ENCODE measurements around the gene HAGH.
A peak's percentile ranks its signal among the peaks of the same experiment; 100 is the strongest.

The HAGH gene

GRCh38 chr16:1772362-1772907 lies 54.2 kb downstream of the HAGH start, which contains the start of gene EME2 (continued):
- no peak for TF ChIP-seq ELK4 (IDR thresholded peaks at IDR 0.05; ENCODE audit: borderline replicate concordance, low read depth, low read length)
- TF ChIP-seq ZBTB17 (tag by site-specific recombination; IDR thresholded peaks at IDR 0.05): peak; percentile 80
- TF ChIP-seq ZNF121 (tag by site-specific recombination; IDR thresholded peaks at IDR 0.05): no peak
- TF ChIP-seq BCL11A (tag by site-specific recombination; IDR thresholded peaks at IDR 0.05; ENCODE audit: low read depth): no peak
- TF ChIP-seq, protein P1, sequence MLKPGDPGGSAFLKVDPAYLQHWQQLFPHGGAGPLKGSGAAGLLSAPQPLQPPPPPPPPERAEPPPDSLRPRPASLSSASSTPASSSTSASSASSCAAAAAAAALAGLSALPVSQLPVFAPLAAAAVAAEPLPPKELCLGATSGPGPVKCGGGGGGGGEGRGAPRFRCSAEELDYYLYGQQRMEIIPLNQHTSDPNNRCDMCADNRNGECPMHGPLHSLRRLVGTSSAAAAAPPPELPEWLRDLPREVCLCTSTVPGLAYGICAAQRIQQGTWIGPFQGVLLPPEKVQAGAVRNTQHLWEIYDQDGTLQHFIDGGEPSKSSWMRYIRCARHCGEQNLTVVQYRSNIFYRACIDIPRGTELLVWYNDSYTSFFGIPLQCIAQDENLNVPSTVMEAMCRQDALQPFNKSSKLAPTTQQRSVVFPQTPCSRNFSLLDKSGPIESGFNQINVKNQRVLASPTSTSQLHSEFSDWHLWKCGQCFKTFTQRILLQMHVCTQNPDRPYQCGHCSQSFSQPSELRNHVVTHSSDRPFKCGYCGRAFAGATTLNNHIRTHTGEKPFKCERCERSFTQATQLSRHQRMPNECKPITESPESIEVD (tag by site-specific recombination; IDR thresholded peaks at IDR 0.05): no peak
- TF ChIP-seq ZNF223 (tag by site-specific recombination; IDR thresholded peaks at IDR 0.05): no peak
- no peak for TF ChIP-seq KLF10 (tag by site-specific recombination; IDR thresholded peaks at IDR 0.05)
- TF ChIP-seq ZNF416 (tag by site-specific recombination; IDR thresholded peaks at IDR 0.05): no peak
- TF ChIP-seq YY1 (tag by site-specific recombination; IDR thresholded peaks at IDR 0.05): no peak
- 0 out of 2 replicates have a peak, but pooled peaks have one; percentile 9 for TF ChIP-seq ZNF76 (tag by site-specific recombination; IDR thresholded peaks at IDR 0.05; ENCODE audit: borderline replicate concordance, low read depth)
- TF ChIP-seq ZNF335 (tag by site-specific recombination; conservative IDR thresholded peaks at IDR 0.05): peak; percentile 57
- no peak for TF ChIP-seq GFI1B (tag by site-specific recombination; IDR thresholded peaks at IDR 0.05)
- TF ChIP-seq ZNF610 (tag by site-specific recombination; IDR thresholded peaks at IDR 0.05; ENCODE audit: borderline replicate concordance): no peak
- peak; percentile 40; the same call in 1 of the 2 replicates for TF ChIP-seq ZNF10 (tag by site-specific recombination; IDR thresholded peaks at IDR 0.05)
- TF ChIP-seq BCL6B (tag by site-specific recombination; IDR thresholded peaks at IDR 0.05): no peak
- peak; percentile 33; the same call in 1 of the 2 replicates for TF ChIP-seq SP3 (tag by site-specific recombination; IDR thresholded peaks at IDR 0.05)
- no peak for TF ChIP-seq ZNF155 (tag by site-specific recombination; IDR thresholded peaks at IDR 0.05)
- 0 out of 2 replicates have a peak, but pooled peaks have one; percentile 18 for TF ChIP-seq EGR2 (tag by site-specific recombination; IDR thresholded peaks at IDR 0.05; ENCODE audit: low read depth)
- no peak for TF ChIP-seq ZNF677 (tag by site-specific recombination; IDR thresholded peaks at IDR 0.05)
- TF ChIP-seq KLF1 (tag by site-specific recombination; IDR thresholded peaks at IDR 0.05): no peak
- 0 out of 2 replicates have a peak, but pooled peaks have one; percentile 25 for TF ChIP-seq ZNF777 (tag by site-specific recombination; IDR thresholded peaks at IDR 0.05; ENCODE audit: borderline replicate concordance)
- TF ChIP-seq ZNF561 (tag by site-specific recombination; IDR thresholded peaks at IDR 0.05; ENCODE audit: borderline replicate concordance): no peak
- peak; percentile 69 for TF ChIP-seq SP2 (tag by site-specific recombination; IDR thresholded peaks at IDR 0.05)

DNA sequence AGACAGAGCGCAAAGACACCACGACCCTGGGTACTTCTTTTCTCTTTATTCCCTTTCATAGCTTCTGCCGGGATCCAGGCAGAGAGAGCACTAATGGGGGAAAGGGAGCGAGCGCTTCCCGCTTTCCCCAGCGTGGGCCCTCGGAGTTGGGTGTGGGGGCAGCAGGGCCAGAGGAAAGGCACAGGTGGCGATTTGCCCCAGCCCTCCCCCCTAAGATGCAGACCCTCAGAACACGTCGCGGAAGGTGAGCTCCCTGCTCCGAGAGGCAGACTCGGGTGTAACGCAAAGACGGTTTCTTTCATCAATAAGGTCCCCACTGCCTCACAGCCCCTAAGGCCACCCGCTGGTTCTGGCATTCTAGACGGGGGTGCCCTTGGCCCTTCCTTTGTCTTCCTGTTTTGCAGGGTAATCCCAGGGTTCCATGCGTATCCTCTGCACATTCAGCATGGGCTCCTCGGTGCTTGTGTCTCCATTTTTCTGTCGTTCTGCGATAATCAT lies 54.7 kb downstream of the HAGH start:
- Histone ChIP-seq H3K9me3 (ENCODE audit: control insufficient read depth, insufficient read depth, low read depth, low read length) (no peaks in the 10 kb centered on the region), H3K4me1 (ENCODE audit: control insufficient read depth, insufficient read depth, low read length) (peaks cover 9% of the 10 kb centered on the region), H3K27ac (ENCODE audit: extremely low read depth, low read depth, low read length) (peak overlapping the region; percentile 94), H3K36me3 (ENCODE audit: control insufficient read depth in 2 of 2, insufficient read depth in 1 of 2, low read length in 2 of 2) (peaks cover 0 to 77% of the 10 kb centered on the region in 2 experiments; a peak in 1 of 3 replicates), H3K4me3 (ENCODE audit: low read depth, low read length) (peak overlapping the region; percentile 95)
- CTCF ChIA-PET: interaction anchor here (0.6 kb wide), 2 partner anchors 122 to 504 kb away, joined by 3 read pairs; no protein-coding TSS in a partner anchor
- POLR2A ChIA-PET: interaction anchor here (0.7 to 6.0 kb wide), 8 partner anchors 9 to 160 kb away, joined by 3 to 113 read pairs (median 6); partner anchors contain the start of genes CRAMP1, IFT140, JPT2 and MAPK8IP3
- TF ChIP-seq PRDM10 (tag by site-specific recombination; IDR thresholded peaks at IDR 0.05): 0 out of 2 replicates have a peak, but pooled peaks have one; percentile 3
- no peak for TF ChIP-seq ZNF830 (tag by site-specific recombination; IDR thresholded peaks at IDR 0.05; ENCODE audit: low read depth)
- TF ChIP-seq, protein P2, sequence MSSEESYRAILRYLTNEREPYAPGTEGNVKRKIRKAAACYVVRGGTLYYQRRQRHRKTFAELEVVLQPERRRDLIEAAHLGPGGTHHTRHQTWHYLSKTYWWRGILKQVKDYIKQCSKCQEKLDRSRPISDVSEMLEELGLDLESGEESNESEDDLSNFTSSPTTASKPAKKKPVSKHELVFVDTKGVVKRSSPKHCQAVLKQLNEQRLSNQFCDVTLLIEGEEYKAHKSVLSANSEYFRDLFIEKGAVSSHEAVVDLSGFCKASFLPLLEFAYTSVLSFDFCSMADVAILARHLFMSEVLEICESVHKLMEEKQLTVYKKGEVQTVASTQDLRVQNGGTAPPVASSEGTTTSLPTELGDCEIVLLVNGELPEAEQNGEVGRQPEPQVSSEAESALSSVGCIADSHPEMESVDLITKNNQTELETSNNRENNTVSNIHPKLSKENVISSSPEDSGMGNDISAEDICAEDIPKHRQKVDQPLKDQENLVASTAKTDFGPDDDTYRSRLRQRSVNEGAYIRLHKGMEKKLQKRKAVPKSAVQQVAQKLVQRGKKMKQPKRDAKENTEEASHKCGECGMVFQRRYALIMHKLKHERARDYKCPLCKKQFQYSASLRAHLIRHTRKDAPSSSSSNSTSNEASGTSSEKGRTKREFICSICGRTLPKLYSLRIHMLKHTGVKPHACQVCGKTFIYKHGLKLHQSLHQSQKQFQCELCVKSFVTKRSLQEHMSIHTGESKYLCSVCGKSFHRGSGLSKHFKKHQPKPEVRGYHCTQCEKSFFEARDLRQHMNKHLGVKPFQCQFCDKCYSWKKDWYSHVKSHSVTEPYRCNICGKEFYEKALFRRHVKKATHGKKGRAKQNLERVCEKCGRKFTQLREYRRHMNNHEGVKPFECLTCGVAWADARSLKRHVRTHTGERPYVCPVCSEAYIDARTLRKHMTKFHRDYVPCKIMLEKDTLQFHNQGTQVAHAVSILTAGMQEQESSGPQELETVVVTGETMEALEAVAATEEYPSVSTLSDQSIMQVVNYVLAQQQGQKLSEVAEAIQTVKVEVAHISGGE (tag by site-specific recombination; conservative IDR thresholded peaks at IDR 0.05; ENCODE audit: low read depth): peak; percentile 42; the same call in 1 of the 2 replicates

Measured in HEK293 (cell line).